AG09319 (cell line): Measurements from ENCODE around the gene ATF3.

Experiments
- DNase-seq: peaks from one replicate; pipeline ENCODE4 v3.0.0-alpha.2; 2010; ENCODE audit warnings: low read depth; ENCODE audit errors: extremely low read depth
- CTCF ChIP-seq: IDR thresholded peaks from 2 replicates; pipeline ENCODE4 v1.5.1; 2011; ENCODE audit warnings: low read depth, mild to moderate bottlenecking, inconsistent platforms, low read length, moderate library complexity

Gene ATF3

GRCh38 chr1:212566522-212567479, 41.8 kb upstream of the ATF3 start:
- TF ChIP-seq CTCF, result no peak
- DNase-seq, result no peak

GRCh38 chr1:212567638-212568037, 40.9 kb upstream of the ATF3 start:
- TF ChIP-seq CTCF, result no peak
- DNase-seq, result no peak

GRCh38 chr1:212568978-212569537, 39.5 kb upstream of the ATF3 start:
- no peak for DNase-seq
- no peak for TF ChIP-seq CTCF

- no peak for TF ChIP-seq CTCF
- no peak for DNase-seq
Observed at GRCh38 chr1:212574732-212575131, 33.8 kb upstream of the ATF3 start.

- DNase-seq, result no peak
- no peak for TF ChIP-seq CTCF
Observed at GRCh38 chr1:212575333-212575732, 33.2 kb upstream of the ATF3 start.

- no peak for DNase-seq
Observed at GRCh38 chr1:212578041-212578440, 30.5 kb upstream of the ATF3 start.

More at GRCh38 chr1:212578041-212578440, 30.5 kb upstream of the ATF3 start:
- no peak for TF ChIP-seq CTCF
